HepG2 (cell line): ENCODE measurements around the gene DENND11. TPM values are rescaled to one million over a fixed set of nuclear protein-coding genes. Genes with fewer than 3 reads are reported as not detected.
A peak's percentile ranks its signal among the peaks of the same experiment; 100 is the strongest.

Source experiments
- CCAR2 ChIP-seq: fragments of 200-400 bp; formaldehyde crosslinking; optimal IDR thresholded peaks from 2 replicates; pipeline ENCODE3; 2018; ENCODE audit warnings: low read depth, mild to moderate bottlenecking, low read length, moderate library complexity
- EEA1 ChIP-seq: sonication (generic); formaldehyde crosslinking; IDR thresholded peaks from 2 replicates; pipeline ENCODE4 v1.5.1; 2020; ENCODE audit warnings: mild to moderate bottlenecking, missing genetic modification reagents, borderline replicate concordance
- ERF ChIP-seq: IDR thresholded peaks from 2 replicates; pipeline ENCODE4 v1.6.1; 2018; ENCODE audit warnings: missing biosample characterization, missing genetic modification reagents
- POLR2A ChIP-seq, 2 experiments: IDR thresholded peaks; 2 replicates each; pipeline ENCODE4 v1.6.1; 2011; ENCODE audit warnings: low read depth in 2 of 2, low read length in 2 of 2, mild to moderate bottlenecking in 1 of 2, moderate library complexity in 1 of 2; ENCODE audit not compliant: insufficient read depth in 1 of 2
- ZBTB42 ChIP-seq: sonication (generic); formaldehyde crosslinking; IDR thresholded peaks from 2 replicates; pipeline ENCODE4 v1.5.0; 2020; ENCODE audit warnings: mild to moderate bottlenecking, missing genetic modification reagents
- ZNF12 ChIP-seq: sonication (generic); formaldehyde crosslinking; IDR thresholded peaks from 2 replicates; pipeline ENCODE4 v1.5.0; 2020; ENCODE audit warnings: missing genetic modification reagents
- ZNF160 ChIP-seq: sonication (generic); formaldehyde crosslinking; IDR thresholded peaks from 2 replicates; pipeline ENCODE4 v1.8.0; 2022; ENCODE audit warnings: mild to moderate bottlenecking, inconsistent platforms, missing genetic modification reagents
- ZNF496 ChIP-seq: sonication (generic); formaldehyde crosslinking; IDR thresholded peaks from 2 replicates; pipeline ENCODE4 v1.8.1; 2023; ENCODE audit warnings: mild to moderate bottlenecking, moderate library complexity, missing genetic modification reagents; ENCODE audit not compliant: insufficient replicate concordance
- ZNF546 ChIP-seq: sonication (generic); formaldehyde crosslinking; conservative IDR thresholded peaks from 2 replicates; pipeline ENCODE4 v1.8.1; 2023; ENCODE audit warnings: mild to moderate bottlenecking, missing genetic modification reagents
- polyA plus RNA-seq, 8 experiments: library from polyadenylated mRNA; depleted of rRNA in 3 of 8; stranded (reverse) in 7 of 8; unstranded in 1 of 8; fragments of >200 nt; fragmentation: Illumina TruSeq in 4 of 8; extraction: Trizol in 4 of 8; gene quantifications; 2 replicates each; pipeline versions ENCODE4 v1.2.1 to v1.2.3, GENCODE V29; 2011 to 2016; ENCODE audit warnings: low read depth in 4 of 8, missing spikeins in 1 of 8, mixed read lengths in 1 of 8; ENCODE audit not compliant: insufficient read depth in 1 of 8
- total RNA-seq, 5 experiments: library from RNA; depleted of rRNA; stranded (reverse); fragments of >200 nt; fragmentation: Illumina TruSeq; extraction: Trizol; gene quantifications; 2 replicates each; pipeline ENCODE4 v1.2.3, GENCODE V29; 2016; ENCODE audit warnings: low read depth in 1 of 5
- TF ChIP-seq, protein P1 (sequence below): sonication (generic); formaldehyde crosslinking; IDR thresholded peaks from 2 replicates; pipeline ENCODE4 v1.4.0; 2020; ENCODE audit warnings: missing genetic modification reagents, low read depth, mild to moderate bottlenecking, borderline replicate concordance
- TF ChIP-seq, protein P2 (sequence below): sonication (generic); formaldehyde crosslinking; IDR thresholded peaks from 2 replicates; pipeline ENCODE4 v1.8.1; 2023; ENCODE audit warnings: mild to moderate bottlenecking, missing genetic modification reagents, borderline replicate concordance
- TF ChIP-seq, protein P3 (sequence below): sonication (generic); formaldehyde crosslinking; IDR thresholded peaks from 2 replicates; pipeline ENCODE4 v1.5.0; 2020; ENCODE audit warnings: missing genetic modification reagents
- TF ChIP-seq, protein P4 (sequence below): sonication (generic); formaldehyde crosslinking; IDR thresholded peaks from 2 replicates; pipeline ENCODE4 v1.5.0; 2020; ENCODE audit warnings: missing genetic modification reagents
- TF ChIP-seq, protein P5 (sequence below): sonication (generic); formaldehyde crosslinking; IDR thresholded peaks from 2 replicates; pipeline ENCODE4 v1.5.1; 2020; ENCODE audit warnings: mild to moderate bottlenecking, missing genetic modification reagents, moderate library complexity
- TF ChIP-seq, protein P6 (sequence below): sonication (generic); formaldehyde crosslinking; IDR thresholded peaks from 2 replicates; pipeline ENCODE4 v1.5.1; 2020; ENCODE audit warnings: missing genetic modification reagents, mild to moderate bottlenecking, borderline replicate concordance
- TF ChIP-seq, protein P7 (sequence below): IDR thresholded peaks from 2 replicates; pipeline ENCODE4 v1.6.1; 2016; ENCODE audit warnings: missing genetic modification reagents, missing compliant biosample characterization
- TF ChIP-seq, protein P8 (sequence below): sonication (generic); formaldehyde crosslinking; IDR thresholded peaks from 2 replicates; pipeline ENCODE4 v1.4.0; 2020; ENCODE audit warnings: missing genetic modification reagents
- TF ChIP-seq, protein P9 (sequence below): IDR thresholded peaks from 2 replicates; pipeline ENCODE4 v1.6.1; 2012; ENCODE audit warnings: low read depth, low read length, improper control_type of control experiment

DENND11 gene
- total and polyA plus RNA-seq, 2 of the 13 experiments (the other 11 are each of a cell fraction or from before 2014, with no cell fraction given), result 7.1 to 10.5 TPM

DNA sequence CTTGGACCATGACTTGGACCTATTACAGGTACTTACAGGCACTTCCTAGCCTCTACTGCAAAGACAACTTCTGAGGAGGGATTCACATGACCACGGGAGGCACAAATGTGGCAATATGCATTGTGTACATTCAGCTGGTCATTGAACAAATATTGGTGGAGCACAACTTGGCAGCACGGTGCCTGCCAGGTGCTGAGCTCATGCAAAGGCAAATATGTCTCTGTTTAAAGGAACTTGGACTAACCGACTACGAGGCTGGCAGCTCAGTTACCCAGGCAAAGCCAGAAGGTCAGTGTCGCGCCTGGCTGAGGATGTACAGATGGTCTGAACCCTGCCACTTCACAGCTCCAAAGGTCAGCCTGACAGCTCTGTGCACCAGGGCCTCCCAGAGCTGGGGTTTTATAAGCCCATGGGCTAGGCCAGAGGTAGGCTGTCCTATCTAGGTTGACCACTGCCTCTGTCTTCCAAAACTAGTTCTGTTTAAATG is 6.1 kb downstream of the DENND11 start (continued):
- TF ChIP-seq, protein P1, sequence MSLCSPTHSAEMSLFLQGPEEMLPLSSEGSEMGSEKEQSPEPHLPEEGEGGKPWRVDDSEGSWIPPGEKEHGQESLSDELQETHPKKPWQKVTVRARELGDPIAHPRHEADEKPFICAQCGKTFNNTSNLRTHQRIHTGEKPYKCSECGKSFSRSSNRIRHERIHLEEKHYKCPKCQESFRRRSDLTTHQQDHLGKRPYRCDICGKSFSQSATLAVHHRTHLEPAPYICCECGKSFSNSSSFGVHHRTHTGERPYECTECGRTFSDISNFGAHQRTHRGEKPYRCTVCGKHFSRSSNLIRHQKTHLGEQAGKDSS, result 0 out of 2 replicates have a peak, but pooled peaks have one; percentile 19
- TF ChIP-seq ZNF160, result peak; percentile 70; the same call in 1 of the 2 replicates
- no peak for TF ChIP-seq EEA1
- no peak for TF ChIP-seq POLR2A (IDR thresholded peaks at IDR 0.05; ENCODE audit: insufficient read depth in 1 of 2, low read depth in 2 of 2, low read length in 2 of 2)
- TF ChIP-seq, protein P2, sequence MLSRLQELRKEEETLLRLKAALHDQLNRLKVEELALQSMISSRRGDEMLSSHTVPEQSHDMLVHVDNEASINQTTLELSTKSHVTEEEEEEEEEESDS (CRISPR knock-in tag), result no peak
- TF ChIP-seq, protein P3, sequence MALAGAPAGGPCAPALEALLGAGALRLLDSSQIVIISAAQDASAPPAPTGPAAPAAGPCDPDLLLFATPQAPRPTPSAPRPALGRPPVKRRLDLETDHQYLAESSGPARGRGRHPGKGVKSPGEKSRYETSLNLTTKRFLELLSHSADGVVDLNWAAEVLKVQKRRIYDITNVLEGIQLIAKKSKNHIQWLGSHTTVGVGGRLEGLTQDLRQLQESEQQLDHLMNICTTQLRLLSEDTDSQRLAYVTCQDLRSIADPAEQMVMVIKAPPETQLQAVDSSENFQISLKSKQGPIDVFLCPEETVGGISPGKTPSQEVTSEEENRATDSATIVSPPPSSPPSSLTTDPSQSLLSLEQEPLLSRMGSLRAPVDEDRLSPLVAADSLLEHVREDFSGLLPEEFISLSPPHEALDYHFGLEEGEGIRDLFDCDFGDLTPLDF (CRISPR knock-in tag), result no peak
- TF ChIP-seq, protein P4, sequence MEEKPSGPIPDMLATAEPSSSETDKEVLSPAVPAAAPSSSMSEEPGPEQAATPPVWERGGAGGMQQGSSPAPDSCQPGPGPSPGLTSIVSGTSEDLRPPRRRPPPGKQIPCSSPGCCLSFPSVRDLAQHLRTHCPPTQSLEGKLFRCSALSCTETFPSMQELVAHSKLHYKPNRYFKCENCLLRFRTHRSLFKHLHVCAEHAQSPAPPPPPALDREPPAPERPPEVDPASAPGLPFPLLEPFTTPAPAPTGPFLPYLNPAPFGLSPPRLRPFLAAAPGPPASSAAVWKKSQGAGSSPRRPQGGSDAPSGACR (CRISPR knock-in tag), result no peak
- no peak for TF ChIP-seq ZNF546
- TF ChIP-seq ERF (CRISPR knock-in tag), result peak; percentile 63; the same call in 1 of the 2 replicates
- TF ChIP-seq ZNF12, result no peak
- TF ChIP-seq ZBTB42 (CRISPR knock-in tag), result no peak
- TF ChIP-seq, protein P5, sequence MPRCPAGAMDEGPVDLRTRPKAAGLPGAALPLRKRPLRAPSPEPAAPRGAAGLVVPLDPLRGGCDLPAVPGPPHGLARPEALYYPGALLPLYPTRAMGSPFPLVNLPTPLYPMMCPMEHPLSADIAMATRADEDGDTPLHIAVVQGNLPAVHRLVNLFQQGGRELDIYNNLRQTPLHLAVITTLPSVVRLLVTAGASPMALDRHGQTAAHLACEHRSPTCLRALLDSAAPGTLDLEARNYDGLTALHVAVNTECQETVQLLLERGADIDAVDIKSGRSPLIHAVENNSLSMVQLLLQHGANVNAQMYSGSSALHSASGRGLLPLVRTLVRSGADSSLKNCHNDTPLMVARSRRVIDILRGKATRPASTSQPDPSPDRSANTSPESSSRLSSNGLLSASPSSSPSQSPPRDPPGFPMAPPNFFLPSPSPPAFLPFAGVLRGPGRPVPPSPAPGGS (CRISPR knock-in tag), result no peak
- TF ChIP-seq, protein P6, sequence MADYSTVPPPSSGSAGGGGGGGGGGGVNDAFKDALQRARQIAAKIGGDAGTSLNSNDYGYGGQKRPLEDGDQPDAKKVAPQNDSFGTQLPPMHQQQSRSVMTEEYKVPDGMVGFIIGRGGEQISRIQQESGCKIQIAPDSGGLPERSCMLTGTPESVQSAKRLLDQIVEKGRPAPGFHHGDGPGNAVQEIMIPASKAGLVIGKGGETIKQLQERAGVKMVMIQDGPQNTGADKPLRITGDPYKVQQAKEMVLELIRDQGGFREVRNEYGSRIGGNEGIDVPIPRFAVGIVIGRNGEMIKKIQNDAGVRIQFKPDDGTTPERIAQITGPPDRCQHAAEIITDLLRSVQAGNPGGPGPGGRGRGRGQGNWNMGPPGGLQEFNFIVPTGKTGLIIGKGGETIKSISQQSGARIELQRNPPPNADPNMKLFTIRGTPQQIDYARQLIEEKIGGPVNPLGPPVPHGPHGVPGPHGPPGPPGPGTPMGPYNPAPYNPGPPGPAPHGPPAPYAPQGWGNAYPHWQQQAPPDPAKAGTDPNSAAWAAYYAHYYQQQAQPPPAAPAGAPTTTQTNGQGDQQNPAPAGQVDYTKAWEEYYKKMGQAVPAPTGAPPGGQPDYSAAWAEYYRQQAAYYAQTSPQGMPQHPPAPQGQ, result no peak
- TF ChIP-seq CCAR2, result no peak
- TF ChIP-seq, protein P7, sequence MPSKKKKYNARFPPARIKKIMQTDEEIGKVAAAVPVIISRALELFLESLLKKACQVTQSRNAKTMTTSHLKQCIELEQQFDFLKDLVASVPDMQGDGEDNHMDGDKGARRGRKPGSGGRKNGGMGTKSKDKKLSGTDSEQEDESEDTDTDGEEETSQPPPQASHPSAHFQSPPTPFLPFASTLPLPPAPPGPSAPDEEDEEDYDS (CRISPR knock-in tag), result 0 out of 2 replicates have a peak, but pooled peaks have one; percentile 40
- TF ChIP-seq ZNF496, result no peak
- TF ChIP-seq, protein P8, sequence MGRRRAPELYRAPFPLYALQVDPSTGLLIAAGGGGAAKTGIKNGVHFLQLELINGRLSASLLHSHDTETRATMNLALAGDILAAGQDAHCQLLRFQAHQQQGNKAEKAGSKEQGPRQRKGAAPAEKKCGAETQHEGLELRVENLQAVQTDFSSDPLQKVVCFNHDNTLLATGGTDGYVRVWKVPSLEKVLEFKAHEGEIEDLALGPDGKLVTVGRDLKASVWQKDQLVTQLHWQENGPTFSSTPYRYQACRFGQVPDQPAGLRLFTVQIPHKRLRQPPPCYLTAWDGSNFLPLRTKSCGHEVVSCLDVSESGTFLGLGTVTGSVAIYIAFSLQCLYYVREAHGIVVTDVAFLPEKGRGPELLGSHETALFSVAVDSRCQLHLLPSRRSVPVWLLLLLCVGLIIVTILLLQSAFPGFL (CRISPR knock-in tag), result no peak
- TF ChIP-seq, protein P9, sequence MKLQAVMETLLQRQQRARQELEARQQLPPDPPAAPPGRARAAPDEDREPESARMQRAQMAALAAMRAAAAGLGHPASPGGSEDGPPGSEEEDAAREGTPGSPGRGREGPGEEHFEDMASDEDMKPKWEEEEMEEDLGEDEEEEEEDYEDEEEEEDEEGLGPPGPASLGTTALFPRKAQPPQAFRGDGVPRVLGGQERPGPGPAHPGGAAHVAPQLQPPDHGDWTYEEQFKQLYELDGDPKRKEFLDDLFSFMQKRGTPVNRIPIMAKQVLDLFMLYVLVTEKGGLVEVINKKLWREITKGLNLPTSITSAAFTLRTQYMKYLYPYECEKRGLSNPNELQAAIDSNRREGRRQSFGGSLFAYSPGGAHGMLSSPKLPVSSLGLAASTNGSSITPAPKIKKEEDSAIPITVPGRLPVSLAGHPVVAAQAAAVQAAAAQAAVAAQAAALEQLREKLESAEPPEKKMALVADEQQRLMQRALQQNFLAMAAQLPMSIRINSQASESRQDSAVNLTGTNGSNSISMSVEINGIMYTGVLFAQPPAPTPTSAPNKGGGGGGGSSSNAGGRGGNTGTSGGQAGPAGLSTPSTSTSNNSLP, result no peak
